Globus pallidus (tissue), 1 donor: ENCODE measurements around the gene CSRP3.

Experiments
- DNase-seq: peaks from one replicate; pipeline ENCODE4 v3.0.0-alpha.2; 2015; ENCODE audit warnings: low spot score

CSRP3 gene

GRCh38 chr11:19225123-19225522 is 23.3 kb upstream of the CSRP3 start:
- no peak for DNase-seq

DNA sequence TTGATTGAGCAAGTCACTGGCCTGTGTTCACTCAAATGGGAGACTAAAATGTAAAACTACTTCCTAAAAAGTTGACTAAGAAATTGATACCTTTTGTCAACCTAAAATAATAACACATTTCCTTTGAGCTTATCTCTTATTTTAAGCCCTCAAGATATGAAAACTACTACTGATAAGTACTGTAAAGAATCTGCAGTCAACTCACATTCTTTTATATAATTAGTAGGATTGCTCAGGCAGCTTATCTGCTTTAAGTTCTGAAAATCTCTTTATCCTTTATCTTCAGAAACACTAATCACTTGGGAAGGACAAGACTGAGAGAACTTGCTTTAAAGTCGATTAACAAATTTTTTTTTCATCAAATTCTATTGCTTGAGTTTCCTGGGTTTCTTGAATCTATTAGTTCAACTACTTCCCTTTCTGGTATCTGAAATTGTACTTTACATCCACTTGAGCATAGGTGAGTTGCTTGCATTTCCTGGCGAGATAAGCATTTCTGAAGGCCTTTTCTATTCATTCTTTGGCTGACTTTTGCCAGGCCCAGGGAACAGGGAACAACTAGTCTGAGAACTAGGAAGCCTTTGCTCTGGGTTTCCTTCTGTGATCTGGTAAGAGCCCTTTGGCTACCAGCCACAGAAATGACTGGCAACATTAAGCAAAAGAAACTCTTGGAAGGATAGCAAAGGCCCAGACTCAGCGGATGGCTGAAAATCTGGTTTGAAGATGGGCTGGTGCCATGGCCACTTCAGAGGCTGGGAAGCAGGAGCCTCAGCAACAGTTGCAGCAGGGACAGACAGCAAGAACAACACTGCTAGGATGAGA is 19.3 kb upstream of the CSRP3 start:
- peak; percentile 41 for DNase-seq

DNA sequence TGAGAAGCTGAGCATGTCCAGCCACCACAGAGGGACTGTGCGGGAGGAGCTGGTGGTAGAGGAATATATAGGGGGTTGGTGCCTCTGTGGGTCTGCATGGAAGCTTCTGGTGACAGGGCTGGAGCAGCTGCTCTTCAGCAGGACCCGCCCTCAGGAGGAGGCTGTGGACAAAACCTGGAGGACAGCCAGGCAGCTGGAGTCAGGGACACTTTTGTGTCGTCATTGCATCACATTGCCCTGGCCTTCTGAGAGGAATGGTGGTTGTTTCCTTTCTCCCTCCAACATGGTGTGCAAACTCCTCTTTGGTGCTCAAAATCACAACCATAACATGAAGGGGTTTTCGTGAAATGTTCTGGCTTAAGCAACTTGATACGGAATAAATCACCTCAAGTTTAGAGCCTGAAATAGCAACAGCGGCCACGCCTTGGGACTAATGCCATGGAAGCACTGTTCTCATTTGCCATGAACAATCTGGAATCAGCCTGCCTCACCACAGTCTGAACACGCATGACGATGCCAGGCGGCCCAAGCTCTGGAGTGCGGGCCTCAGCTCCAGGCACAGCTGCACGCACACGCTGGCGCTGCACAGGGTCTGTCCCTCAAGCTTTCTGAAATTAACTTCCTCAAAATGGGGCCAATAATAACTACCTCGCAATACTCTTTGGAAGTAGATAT is 17.1 kb upstream of the CSRP3 start:
- DNase-seq: peak; percentile 41

GRCh38 chr11:19218216-19218615 is 16.4 kb upstream of the CSRP3 start:
- DNase-seq: peak; percentile 55

GRCh38 chr11:19216709-19217374 is 15.1 kb upstream of the CSRP3 start:
- DNase-seq: no peak

GRCh38 chr11:19216021-19216420 is 14.2 kb upstream of the CSRP3 start:
- no peak for DNase-seq

GRCh38 chr11:19209617-19210370 is 8.0 kb upstream of the CSRP3 start:
- DNase-seq: no peak

DNA sequence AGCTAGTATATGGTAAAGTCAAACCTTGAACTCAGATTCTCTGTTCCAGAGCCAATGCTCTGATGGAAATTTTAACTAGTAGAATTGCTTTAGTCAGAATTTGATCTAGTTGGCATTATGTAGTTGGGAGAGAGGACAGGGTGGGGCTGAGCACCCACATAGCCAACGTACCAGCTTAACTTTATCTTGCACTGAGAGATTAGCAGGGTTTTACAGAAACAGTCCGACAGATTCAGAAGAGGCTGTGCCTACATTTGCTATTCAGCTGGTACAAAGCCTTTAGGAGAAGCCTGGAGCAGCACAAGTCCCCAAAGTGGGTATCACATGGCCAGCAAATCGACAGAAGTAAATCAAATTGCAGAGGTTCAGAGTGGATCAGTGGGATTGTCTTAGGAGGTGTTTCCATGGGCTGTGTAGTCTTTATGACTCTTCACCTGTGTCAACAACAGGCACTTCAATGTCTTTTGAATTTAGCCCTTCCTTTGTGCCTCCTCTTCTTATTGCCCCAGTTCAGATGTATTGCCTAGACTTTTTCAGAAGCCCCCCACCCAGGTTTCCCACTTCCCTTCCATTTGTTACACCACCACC is 7.3 kb upstream of the CSRP3 start:
- no peak for DNase-seq

- no peak for DNase-seq
These were observed 6.4 kb upstream of the CSRP3 start for GRCh38 chr11:19208181-19208580.

DNA sequence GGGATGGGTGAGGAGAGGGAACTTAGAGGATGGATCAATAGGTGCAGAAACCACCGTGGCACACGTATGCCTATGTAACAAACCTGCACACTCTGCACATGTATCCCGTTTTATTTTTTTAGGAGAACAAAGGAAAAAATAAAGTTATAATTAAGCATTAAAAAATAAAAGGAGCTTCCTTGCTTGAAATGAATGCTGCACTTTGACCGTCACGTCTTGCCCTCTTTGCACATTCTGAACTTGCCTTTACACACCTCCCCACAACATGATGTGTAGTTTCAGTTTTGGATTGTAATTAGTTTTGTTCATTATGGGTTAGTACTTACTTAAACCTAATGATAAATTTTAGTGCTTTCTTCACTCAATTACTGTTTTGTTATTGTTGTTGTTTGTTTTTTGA is 3.1 kb upstream of the CSRP3 start:
- no peak for DNase-seq

GRCh38 chr11:19200410-19201201 is 1.2 kb downstream of the CSRP3 start:
- DNase-seq: no peak

- no peak for DNase-seq
These were observed 2.0 kb downstream of the CSRP3 start for GRCh38 chr11:19199771-19200170.

DNA sequence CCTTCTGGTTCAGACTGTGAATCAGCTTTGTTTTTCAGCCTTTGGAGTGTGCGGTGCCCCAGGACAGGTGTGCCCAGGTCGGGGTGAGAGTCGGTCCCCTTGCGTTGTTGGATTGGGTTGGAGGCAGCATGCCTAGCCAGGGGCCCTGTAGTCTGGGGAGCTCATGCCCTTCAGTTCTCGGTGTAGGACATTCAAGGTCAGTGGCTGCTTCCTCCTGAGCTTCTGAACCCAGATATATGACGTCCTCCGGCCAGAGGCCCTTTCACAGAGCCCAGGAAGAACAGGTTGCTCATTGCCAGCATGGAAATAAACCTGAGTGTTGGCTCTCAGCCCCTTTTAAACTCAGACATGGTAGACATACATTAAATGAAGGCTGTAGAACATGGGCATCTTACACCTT is 2.7 kb downstream of the CSRP3 start:
- DNase-seq: no peak

DNA sequence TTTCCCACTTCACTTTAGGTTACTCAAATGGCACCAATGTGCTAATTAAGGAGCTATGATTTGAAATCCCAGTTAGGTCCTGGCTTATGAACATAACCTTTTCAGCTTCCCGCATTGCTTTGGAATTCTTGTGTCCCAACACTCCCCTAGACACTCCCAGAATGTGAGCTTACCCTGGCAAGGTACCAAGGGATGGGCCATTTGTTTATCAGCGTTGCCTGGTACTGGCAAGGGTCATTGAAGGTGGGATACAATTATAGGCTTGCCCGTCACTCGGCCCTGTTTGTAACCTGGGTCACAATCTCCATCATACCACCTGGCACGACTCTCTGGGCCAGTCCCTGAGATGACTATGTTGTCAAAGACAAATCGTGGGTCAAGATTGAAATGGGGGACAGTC is 5.4 kb downstream of the CSRP3 start:
- no peak for DNase-seq

DNA sequence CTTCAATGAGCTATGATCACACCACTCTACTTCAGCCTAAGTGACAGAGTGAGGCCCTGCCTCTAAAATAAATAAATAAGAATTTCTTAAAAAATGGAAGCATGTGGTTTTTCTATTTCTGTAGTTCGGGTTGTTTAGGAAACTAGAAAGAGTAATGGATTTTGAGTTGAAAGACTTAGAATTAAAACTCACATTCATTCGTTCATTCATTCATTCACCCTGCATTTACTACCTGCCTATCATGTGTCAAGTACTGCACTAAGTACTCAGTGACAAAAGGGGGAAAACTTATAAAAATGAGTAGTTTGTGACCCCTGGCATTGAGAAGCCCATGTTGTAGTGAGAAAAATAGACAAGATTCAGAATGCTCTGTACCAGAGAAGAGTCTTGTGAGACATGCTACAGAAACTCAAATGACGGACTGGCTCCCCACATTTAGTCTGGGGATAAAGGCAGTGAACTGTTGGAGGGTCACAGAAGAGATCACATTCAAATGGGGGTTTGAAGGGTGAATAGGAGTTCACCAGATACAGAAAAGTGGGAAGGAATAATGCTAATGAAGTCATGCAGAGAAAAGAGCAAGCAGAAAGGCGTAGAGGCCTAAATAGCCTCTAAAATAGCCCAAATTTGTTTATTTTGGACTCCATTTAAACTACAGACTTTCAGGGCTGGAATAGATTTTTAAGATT is 7.0 kb downstream of the CSRP3 start:
- no peak for DNase-seq

DNA sequence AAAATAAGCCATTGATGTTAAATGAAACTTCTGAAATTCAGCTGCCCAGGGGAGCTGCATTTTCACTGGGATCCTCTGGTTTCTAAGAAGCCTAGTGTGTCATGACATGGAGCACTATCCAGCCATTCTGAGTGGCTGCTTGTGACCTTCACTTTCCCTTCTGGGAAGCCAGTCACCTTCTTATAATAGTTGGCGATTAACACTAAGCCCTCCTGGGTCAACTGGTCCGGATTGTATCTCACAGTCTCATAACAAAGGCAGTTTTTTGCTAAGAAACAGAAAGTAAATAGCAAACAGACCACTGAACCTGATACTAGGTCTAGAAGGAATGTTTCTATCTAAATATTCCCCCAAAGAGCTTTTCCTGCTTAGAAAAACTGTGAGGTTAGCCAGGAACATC is 7.9 kb downstream of the CSRP3 start:
- DNase-seq: no peak

DNA sequence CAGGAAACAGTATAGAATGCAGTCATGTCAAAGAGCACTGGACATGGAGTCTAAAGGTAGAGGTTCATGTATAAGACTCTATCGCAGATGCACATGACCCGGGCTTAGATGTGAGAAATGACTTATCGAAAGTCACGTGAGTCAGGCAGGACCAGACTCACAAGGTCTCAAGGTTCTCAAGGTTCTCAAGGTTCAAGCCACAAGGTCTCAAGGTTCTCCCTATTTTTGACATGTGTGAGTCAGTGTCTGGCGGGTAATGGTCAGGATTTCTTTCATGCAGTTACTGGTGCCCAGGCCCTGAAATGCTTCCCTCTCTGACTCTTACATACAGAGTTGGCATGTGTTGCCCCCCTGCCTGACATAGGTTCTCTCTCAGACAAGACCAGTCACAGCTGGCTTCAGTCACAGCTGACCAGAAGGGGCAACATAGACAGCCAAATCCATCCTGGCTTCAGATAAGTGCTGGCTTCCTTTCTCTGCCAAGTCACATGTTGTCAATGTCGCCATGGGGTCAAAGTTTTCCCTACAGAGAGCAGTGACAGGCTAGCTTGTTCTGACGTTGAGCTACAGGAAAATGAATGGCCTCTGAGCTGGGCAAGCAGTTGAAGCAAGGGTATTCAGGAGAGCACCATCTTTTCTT is 10.1 kb downstream of the CSRP3 start:
- DNase-seq: no peak

DNA sequence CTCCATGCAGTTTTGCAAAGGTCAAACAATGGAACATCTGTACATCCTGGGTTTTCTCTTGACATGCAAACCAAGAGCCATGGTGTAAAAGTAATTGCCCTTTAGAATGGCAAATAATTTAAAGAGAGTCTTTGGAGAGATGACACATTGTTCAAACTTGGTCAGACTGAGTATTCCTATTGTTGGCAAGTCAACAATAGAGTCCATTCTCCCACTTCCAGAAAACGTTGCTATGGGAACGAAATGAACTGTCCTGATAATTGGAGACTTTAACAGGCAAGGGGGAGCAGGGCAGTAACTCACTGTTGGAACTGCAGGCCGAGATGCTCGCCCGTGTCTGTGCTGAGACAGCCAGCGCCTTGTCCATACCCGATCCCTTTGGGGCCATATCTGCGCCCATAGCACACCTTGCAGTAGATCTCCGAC is 13.9 kb downstream of the CSRP3 start:
- DNase-seq: peak; percentile 87

DNA sequence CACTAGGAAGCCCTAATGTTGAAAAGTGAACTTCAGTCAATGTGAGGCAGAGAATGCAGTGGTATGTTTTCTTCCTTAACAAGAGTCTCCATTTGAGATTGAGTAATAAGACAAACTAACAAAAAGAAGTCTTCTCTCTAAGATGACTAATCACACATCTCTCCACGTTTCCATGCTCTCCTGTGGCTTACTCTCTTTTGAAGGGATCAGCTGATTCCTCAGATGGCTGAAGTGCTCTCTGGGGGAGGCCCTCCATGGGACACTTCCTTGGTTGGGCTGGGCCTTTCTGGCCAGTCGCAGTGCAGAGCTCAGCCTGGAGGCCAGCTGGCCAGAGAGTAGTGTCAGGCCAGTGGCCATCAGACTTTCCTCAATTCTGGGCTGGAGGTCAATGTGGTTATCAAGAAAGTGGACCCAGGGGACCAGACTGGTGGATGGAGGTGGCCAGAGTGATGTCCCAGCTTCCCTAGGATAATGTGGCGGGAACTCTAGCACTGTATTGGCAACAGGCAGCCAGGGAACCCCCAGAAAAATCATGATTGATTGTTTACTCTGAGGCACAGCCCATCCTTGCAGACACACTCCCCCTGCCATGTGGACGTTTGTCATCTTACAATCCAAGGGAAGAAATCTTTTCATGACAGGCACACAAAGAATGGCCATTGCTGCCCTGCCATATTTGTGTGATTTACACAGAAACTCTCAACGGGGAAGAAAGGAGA is 14.5 kb downstream of the CSRP3 start:
- peak; percentile 7 for DNase-seq
